ENCODE results near the gene SORCS2.

Gene SORCS2

GRCh38 chr4:7565483-7565882 is 373.1 kb downstream of the SORCS2 start:
- TF ChIP-seq CTCF (IDR thresholded peaks at IDR 0.05; ENCODE audit: low read depth, low read length, poor library complexity, severe bottlenecking): no peak
- TF ChIP-seq EZH2phosphoT487 (IDR thresholded peaks at IDR 0.05; ENCODE audit: borderline replicate concordance, low read length): no peak
- Histone ChIP-seq H3K9me3 (ENCODE audit: control insufficient read depth, insufficient read depth, low read length) (peaks cover 4% of the 10 kb centered on the region; the same call in 1 of the 2 replicates), H3K4me3 (ENCODE audit: low read length) (no peak overlapping the region)

GRCh38 chr4:7569810-7570783 is 377.8 kb downstream of the SORCS2 start:
- no peak overlapping the region for H3K4me3 ChIP-seq (ENCODE audit: low read length)
- H3K27me3 ChIP-seq (ENCODE audit: control insufficient read depth, low read length): no peaks in the 10 kb centered on the region
- no peaks in the 10 kb centered on the region for H4K20me1 ChIP-seq (ENCODE audit: control insufficient read depth, insufficient read depth, low read depth, low read length)
- no peaks in the 10 kb centered on the region for H3K36me3 ChIP-seq (ENCODE audit: control insufficient read depth, low read length)
- no peaks in the 10 kb centered on the region for H3K79me2 ChIP-seq (ENCODE audit: control insufficient read depth, low read length)
- H3K9me2 ChIP-seq (replicated peaks; ENCODE audit: control insufficient read depth, low read length): no peaks in the 10 kb centered on the region
- no peak for TF ChIP-seq EZH2phosphoT487 (IDR thresholded peaks at IDR 0.05; ENCODE audit: borderline replicate concordance, low read length)
- TF ChIP-seq CTCF (IDR thresholded peaks at IDR 0.05; ENCODE audit: low read depth, low read length, poor library complexity, severe bottlenecking): no peak
- H3K27ac ChIP-seq (ENCODE audit: low read depth, low read length): no peak overlapping the region
- no peaks in the 10 kb centered on the region for H3K4me1 ChIP-seq (ENCODE audit: control insufficient read depth, low read length)
- no peaks in the 10 kb centered on the region for H3F3A ChIP-seq (ENCODE audit: control insufficient read depth, insufficient read depth)
- H3K9me3 ChIP-seq (ENCODE audit: control insufficient read depth, insufficient read depth, low read length): peaks cover 4% of the 10 kb centered on the region; the same call in 1 of the 2 replicates
- no peak overlapping the region for H3K4me2 ChIP-seq (ENCODE audit: low read length)

More at GRCh38 chr4:7565483-7565882, 373.1 kb downstream of the SORCS2 start:
- H3K79me2 ChIP-seq (ENCODE audit: control insufficient read depth, low read length): no peaks in the 10 kb centered on the region
- no peaks in the 10 kb centered on the region for H3F3A ChIP-seq (ENCODE audit: control insufficient read depth, insufficient read depth)
- no peaks in the 10 kb centered on the region for H3K36me3 ChIP-seq (ENCODE audit: control insufficient read depth, low read length)
- H3K9me2 ChIP-seq (replicated peaks; ENCODE audit: control insufficient read depth, low read length): no peaks in the 10 kb centered on the region
- H4K20me1 ChIP-seq (ENCODE audit: control insufficient read depth, insufficient read depth, low read depth, low read length): no peaks in the 10 kb centered on the region
- no peak overlapping the region for H3K27ac ChIP-seq (ENCODE audit: low read depth, low read length)
- H3K27me3 ChIP-seq (ENCODE audit: control insufficient read depth, low read length): no peaks in the 10 kb centered on the region
- no peaks in the 10 kb centered on the region for H3K4me1 ChIP-seq (ENCODE audit: control insufficient read depth, low read length)
- no peak overlapping the region for H3K4me2 ChIP-seq (ENCODE audit: low read length)

- Histone ChIP-seq H3K9me2 (replicated peaks; ENCODE audit: control insufficient read depth, low read length) (no peaks in the 10 kb centered on the region), H3K4me2 (ENCODE audit: low read length) (no peak overlapping the region), H4K20me1 (ENCODE audit: control insufficient read depth, insufficient read depth, low read depth, low read length) (no peaks in the 10 kb centered on the region), H3K4me1 (ENCODE audit: control insufficient read depth, low read length) (no peaks in the 10 kb centered on the region), H3K36me3 (ENCODE audit: control insufficient read depth, low read length) (no peaks in the 10 kb centered on the region), H3K27ac (ENCODE audit: low read depth, low read length) (no peak overlapping the region), H3K4me3 (ENCODE audit: low read length) (no peak overlapping the region), H3K9me3 (ENCODE audit: control insufficient read depth, insufficient read depth, low read length) (peaks cover 5% of the 10 kb centered on the region; the same call in 1 of the 2 replicates), H3K27me3 (ENCODE audit: control insufficient read depth, low read length) (no peaks in the 10 kb centered on the region), H3F3A (ENCODE audit: control insufficient read depth, insufficient read depth) (no peaks in the 10 kb centered on the region), H3K79me2 (ENCODE audit: control insufficient read depth, low read length) (no peaks in the 10 kb centered on the region)
- TF ChIP-seq EZH2phosphoT487 (IDR thresholded peaks at IDR 0.05; ENCODE audit: borderline replicate concordance, low read length) (no peak), CTCF (IDR thresholded peaks at IDR 0.05; ENCODE audit: low read depth, low read length, poor library complexity, severe bottlenecking) (no peak)
Measured at GRCh38 chr4:7571001-7571400, 378.7 kb downstream of the SORCS2 start.

Data from DOHH2 (cell line).